ENCODE measurements around the gene MELK.

GRCh38 chr9:36547598-36547997 lies 25.1 kb upstream of the MELK start:
- TF ChIP-seq CTCF (conservative IDR thresholded peaks at IDR 0.05; ENCODE audit: low read depth, low read length) (no peak), RCOR1 (IDR thresholded peaks at IDR 0.05; ENCODE audit: insufficient replicate concordance, low read length) (no peak), RAD21 (IDR thresholded peaks at IDR 0.05; ENCODE audit: low read length) (no peak), MAFK (IDR thresholded peaks at IDR 0.05; ENCODE audit: low read depth, low read length) (no peak), SMC3 (IDR thresholded peaks at IDR 0.05; ENCODE audit: low read depth, low read length) (no peak), POLR2A (IDR thresholded peaks at IDR 0.05; ENCODE audit: low read depth, low read length) (no peak), ELK1 (IDR thresholded peaks at IDR 0.05; ENCODE audit: borderline replicate concordance, low read depth, low read length) (no peak), RFX5 (IDR thresholded peaks at IDR 0.05; ENCODE audit: low read depth, low read length) (no peak), CEBPB (IDR thresholded peaks at IDR 0.05; ENCODE audit: low read depth, low read length) (no peak), BHLHE40 (IDR thresholded peaks at IDR 0.05; ENCODE audit: low read depth, low read length) (no peak)
